PC-9 (cell line): ENCODE results near the gene GALNT10.

Experiments
- EZH2 ChIP-seq: fragments of 200-600 bp; sonication (generic); IDR thresholded peaks from 2 replicates; pipeline ENCODE4 v1.8.0; 2017; ENCODE audit warnings: antibody characterized with exemption, low read depth
- TF ChIP-seq, protein P1 (sequence below): fragments of 200-600 bp; sonication (generic); conservative IDR thresholded peaks from 2 replicates; pipeline ENCODE4 v1.6.1; 2017; ENCODE audit warnings: mixed run types, antibody characterized with exemption, mild to moderate bottlenecking, moderate library complexity

DNA sequence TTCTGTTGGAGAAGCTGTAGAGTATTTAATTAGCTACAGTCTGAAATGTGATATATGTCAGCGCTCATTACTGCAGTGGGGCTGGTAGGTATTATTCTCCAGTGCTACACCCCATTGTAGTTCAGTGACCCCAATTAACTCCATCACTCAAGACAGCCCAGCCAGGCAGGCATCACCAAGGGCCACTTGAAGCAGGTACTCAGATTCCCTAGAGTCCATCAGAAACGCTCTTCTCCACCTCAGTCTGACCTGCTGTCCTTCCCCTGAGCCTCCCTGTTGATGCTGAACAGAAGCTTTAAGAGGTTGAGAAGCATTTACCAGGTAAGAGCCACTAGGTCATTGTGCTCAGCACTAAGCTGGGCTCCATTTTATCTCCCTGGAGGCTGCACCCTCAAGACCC lies 71.8 kb downstream of the GALNT10 start:
- TF ChIP-seq, protein P1, sequence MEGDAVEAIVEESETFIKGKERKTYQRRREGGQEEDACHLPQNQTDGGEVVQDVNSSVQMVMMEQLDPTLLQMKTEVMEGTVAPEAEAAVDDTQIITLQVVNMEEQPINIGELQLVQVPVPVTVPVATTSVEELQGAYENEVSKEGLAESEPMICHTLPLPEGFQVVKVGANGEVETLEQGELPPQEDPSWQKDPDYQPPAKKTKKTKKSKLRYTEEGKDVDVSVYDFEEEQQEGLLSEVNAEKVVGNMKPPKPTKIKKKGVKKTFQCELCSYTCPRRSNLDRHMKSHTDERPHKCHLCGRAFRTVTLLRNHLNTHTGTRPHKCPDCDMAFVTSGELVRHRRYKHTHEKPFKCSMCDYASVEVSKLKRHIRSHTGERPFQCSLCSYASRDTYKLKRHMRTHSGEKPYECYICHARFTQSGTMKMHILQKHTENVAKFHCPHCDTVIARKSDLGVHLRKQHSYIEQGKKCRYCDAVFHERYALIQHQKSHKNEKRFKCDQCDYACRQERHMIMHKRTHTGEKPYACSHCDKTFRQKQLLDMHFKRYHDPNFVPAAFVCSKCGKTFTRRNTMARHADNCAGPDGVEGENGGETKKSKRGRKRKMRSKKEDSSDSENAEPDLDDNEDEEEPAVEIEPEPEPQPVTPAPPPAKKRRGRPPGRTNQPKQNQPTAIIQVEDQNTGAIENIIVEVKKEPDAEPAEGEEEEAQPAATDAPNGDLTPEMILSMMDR = no peak
- TF ChIP-seq EZH2 = no peak
